HEK293T (cell line): Measurements from ENCODE around the gene METTL16.

Experiments
- CTBP1 ChIP-seq: fragments of 450-650 bp; IDR thresholded peaks from 2 replicates; pipeline ENCODE4 v1.6.1; 2016; ENCODE audit warnings: borderline replicate concordance
- TF ChIP-seq, protein P1 (sequence below): fragments of 450-650 bp; IDR thresholded peaks from 2 replicates; pipeline ENCODE4 v1.6.1; 2016

GRCh38 chr17:2395258-2396181, 116.2 kb downstream of the METTL16 start:
- TF ChIP-seq, protein P1, sequence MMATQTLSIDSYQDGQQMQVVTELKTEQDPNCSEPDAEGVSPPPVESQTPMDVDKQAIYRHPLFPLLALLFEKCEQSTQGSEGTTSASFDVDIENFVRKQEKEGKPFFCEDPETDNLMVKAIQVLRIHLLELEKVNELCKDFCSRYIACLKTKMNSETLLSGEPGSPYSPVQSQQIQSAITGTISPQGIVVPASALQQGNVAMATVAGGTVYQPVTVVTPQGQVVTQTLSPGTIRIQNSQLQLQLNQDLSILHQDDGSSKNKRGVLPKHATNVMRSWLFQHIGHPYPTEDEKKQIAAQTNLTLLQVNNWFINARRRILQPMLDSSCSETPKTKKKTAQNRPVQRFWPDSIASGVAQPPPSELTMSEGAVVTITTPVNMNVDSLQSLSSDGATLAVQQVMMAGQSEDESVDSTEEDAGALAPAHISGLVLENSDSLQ, result no peak
- TF ChIP-seq CTBP1, result no peak
